ENCODE data around the gene EDARADD.

DNA sequence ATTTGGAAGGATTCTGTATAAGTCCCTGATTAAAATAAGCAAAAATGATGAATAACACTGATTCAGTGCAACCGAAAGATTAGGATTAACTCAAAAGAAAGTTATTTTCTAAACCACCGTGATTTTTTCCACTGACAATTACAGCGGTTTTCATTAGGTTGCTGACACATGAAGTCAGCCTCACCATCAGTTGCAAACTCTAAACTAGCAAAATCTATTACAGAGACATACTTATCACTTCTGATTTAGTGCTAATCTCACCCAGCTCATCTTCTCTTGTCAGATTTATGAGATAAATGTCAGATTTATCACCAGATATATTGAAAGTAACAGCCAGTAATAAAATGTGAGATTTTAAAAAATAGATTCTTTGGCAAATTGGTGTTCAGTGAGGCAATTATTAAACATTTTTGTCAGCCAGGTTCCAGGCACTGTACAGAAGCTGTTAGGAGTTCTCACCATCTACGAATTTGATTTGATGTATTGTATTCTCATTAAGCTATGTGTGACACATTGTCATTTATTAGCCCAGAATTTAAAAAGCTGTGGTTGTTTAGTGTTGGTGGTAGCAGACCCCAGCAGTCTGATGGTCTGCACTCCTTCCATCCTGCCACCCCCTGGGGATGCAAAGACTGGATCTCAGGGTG is 92.4 kb downstream of the EDARADD start:
- no peak for TF ChIP-seq POLR2AphosphoS5 (IDR thresholded peaks at IDR 0.05; ENCODE audit: low read depth, low read length)
- TF ChIP-seq, protein P1, sequence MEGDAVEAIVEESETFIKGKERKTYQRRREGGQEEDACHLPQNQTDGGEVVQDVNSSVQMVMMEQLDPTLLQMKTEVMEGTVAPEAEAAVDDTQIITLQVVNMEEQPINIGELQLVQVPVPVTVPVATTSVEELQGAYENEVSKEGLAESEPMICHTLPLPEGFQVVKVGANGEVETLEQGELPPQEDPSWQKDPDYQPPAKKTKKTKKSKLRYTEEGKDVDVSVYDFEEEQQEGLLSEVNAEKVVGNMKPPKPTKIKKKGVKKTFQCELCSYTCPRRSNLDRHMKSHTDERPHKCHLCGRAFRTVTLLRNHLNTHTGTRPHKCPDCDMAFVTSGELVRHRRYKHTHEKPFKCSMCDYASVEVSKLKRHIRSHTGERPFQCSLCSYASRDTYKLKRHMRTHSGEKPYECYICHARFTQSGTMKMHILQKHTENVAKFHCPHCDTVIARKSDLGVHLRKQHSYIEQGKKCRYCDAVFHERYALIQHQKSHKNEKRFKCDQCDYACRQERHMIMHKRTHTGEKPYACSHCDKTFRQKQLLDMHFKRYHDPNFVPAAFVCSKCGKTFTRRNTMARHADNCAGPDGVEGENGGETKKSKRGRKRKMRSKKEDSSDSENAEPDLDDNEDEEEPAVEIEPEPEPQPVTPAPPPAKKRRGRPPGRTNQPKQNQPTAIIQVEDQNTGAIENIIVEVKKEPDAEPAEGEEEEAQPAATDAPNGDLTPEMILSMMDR (IDR thresholded peaks at IDR 0.05) = no peak
